Measurements from ENCODE around the gene AREL1.
"Not testable (repeated sequence)": the region's sequence is repeated elsewhere in the genome, so short reads cannot be mapped to it uniquely, and the experiment has no call there.

The AREL1 gene, protein sequence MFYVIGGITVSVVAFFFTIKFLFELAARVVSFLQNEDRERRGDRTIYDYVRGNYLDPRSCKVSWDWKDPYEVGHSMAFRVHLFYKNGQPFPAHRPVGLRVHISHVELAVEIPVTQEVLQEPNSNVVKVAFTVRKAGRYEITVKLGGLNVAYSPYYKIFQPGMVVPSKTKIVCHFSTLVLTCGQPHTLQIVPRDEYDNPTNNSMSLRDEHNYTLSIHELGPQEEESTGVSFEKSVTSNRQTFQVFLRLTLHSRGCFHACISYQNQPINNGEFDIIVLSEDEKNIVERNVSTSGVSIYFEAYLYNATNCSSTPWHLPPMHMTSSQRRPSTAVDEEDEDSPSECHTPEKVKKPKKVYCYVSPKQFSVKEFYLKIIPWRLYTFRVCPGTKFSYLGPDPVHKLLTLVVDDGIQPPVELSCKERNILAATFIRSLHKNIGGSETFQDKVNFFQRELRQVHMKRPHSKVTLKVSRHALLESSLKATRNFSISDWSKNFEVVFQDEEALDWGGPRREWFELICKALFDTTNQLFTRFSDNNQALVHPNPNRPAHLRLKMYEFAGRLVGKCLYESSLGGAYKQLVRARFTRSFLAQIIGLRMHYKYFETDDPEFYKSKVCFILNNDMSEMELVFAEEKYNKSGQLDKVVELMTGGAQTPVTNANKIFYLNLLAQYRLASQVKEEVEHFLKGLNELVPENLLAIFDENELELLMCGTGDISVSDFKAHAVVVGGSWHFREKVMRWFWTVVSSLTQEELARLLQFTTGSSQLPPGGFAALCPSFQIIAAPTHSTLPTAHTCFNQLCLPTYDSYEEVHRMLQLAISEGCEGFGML

DNA sequence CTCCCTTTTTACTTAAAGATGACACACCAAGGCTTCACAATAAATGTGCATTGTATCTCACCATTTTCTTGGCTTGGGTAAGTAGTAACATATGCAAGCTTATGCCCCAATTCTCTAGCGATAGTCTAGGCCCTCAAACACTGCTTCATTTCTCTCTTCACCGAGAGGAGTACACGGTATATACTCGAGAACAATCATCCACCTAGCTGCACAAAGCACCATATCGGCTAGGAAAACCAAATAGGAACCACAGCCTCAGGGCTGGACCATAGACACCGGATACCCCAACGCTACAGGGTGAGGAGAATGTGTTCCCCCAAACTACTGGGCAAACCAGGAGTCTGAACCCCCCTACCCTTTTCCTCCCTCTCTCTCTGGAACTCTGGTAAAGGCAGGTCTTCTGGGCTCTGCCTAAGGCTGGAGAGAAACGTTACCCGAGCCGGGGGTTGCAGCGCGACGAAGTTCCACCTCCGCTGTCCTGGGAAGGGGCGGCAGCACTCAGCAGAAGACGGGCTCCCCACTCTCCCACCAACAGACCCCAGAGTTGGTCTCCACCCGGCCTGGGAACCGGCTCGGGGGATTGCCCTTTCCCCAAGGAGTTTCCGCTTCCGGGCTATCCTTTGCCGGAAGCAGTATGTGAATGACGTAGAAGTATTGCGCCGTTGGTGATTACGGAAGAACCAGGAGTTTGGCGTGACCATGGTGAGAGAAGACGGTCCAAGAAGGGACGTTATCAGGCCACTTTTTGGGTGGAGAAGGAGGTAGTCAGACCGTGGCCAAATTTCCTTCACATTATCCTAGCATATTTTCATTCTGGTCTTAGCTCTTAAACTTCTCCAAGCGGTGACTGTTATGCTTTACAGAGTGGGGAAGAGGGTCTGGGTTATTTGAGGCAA, at the start of gene AREL1, which contains the start of gene FCF1:
Gene AREL1 (minus strand): TSS at position 582 of the 896 bp plus-strand sequence. CDS start 27,465 bp downstream, outside the sequence.
Gene FCF1 (plus strand): TSS at position 646 of the 896 bp plus-strand sequence. CDS start 54 bp downstream, at position 700.
- TF ChIP-seq ZFX (IDR thresholded peaks at IDR 0.05) = peak; percentile 24; the same call in 1 of the 2 replicates
- TF ChIP-seq, protein P1, sequence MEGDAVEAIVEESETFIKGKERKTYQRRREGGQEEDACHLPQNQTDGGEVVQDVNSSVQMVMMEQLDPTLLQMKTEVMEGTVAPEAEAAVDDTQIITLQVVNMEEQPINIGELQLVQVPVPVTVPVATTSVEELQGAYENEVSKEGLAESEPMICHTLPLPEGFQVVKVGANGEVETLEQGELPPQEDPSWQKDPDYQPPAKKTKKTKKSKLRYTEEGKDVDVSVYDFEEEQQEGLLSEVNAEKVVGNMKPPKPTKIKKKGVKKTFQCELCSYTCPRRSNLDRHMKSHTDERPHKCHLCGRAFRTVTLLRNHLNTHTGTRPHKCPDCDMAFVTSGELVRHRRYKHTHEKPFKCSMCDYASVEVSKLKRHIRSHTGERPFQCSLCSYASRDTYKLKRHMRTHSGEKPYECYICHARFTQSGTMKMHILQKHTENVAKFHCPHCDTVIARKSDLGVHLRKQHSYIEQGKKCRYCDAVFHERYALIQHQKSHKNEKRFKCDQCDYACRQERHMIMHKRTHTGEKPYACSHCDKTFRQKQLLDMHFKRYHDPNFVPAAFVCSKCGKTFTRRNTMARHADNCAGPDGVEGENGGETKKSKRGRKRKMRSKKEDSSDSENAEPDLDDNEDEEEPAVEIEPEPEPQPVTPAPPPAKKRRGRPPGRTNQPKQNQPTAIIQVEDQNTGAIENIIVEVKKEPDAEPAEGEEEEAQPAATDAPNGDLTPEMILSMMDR (conservative IDR thresholded peaks at IDR 0.05) = no peak
- peak within 1 kb of the TSS; percentile 79 for H3K27ac ChIP-seq

DNA sequence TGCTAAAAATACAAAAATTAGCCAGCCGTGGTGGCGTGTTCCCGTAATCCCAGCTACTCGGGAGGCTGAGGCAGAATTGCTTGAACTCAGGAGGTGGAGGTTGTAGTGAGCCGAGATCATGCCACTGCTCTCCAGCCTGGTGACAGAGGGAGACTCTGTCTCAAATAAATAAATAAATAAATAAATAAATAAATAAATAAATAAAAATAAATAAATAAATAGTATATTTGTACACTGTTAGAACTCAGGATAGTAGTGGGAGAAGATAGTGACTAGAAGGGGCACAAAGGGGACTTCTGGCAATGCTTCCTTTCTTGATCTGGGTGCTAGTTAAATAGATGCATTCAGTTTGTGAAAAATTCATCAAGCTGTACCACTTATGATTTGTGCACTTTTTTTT, 45.6 kb upstream of the AREL1 start:
- not testable (repeated sequence) for H3K27ac ChIP-seq

DNA sequence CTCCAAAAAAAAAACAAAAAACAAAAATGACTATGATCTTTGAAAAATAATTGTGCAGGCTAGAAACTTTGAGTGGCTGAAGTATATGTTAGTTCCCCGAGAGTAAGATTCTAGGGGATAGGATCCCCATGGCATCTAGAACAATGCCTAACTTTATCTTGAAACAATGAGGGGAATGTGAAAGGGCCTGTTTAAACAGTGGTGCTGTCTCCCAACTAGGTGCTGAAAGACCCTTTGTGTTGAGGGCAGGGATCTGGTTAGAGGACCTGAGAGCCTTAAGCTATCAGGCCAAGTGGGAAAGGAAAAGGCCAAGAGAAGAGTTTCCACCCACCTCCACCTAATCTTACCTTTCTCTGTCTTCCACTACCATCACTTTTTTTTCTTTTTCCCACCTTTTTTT, 43.4 kb upstream of the AREL1 start:
- no peak for TF ChIP-seq ZFX (IDR thresholded peaks at IDR 0.05)
- TF ChIP-seq, protein P1 (conservative IDR thresholded peaks at IDR 0.05) = no peak
- H3K27ac ChIP-seq = no peak overlapping the region

DNA sequence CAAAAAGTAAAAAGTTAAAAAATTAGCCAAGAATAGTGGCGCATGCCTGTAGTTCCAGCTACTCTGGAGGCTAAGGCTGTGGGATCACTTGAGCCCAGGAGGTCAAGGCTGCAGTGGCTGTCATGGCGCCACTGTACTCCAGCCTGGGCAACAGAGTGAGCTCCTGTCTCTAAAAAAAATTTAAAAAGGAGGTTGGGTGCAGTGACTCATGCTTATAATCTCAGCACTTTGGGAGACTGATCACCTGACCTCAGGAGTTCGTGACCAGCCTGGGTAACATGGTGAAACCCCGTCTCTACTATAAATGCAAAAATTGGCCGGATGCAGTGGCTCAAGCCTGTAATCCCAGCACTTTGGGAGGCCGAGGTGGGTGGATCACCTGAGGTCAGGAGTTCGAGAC, 42.0 kb upstream of the AREL1 start:
- TF ChIP-seq ZFX (IDR thresholded peaks at IDR 0.05) = no peak
- TF ChIP-seq, protein P1 (conservative IDR thresholded peaks at IDR 0.05) = no peak
- no peak overlapping the region for H3K27ac ChIP-seq

DNA sequence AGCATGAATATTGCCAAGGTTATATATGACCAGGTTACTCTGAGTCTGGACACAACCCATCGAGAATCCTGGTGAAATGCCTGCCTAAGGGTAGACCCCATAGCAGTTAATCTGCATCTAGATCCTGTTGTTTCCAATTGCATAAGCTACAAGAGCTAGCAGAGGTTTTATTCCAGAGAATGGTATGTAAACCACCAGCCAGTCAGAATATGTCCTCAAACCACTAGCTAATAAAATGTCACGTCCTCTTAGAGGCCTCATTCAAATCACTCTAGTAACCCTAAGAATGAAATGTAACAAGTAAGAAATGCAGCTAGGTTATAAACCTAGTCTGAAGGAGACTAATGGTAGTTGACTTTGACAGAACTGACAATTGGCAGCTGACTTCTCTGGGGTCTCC, 41.3 kb upstream of the AREL1 start:
- no peak overlapping the region for H3K27ac ChIP-seq
- TF ChIP-seq ZFX (IDR thresholded peaks at IDR 0.05) = no peak
- TF ChIP-seq, protein P1 (conservative IDR thresholded peaks at IDR 0.05) = no peak

DNA sequence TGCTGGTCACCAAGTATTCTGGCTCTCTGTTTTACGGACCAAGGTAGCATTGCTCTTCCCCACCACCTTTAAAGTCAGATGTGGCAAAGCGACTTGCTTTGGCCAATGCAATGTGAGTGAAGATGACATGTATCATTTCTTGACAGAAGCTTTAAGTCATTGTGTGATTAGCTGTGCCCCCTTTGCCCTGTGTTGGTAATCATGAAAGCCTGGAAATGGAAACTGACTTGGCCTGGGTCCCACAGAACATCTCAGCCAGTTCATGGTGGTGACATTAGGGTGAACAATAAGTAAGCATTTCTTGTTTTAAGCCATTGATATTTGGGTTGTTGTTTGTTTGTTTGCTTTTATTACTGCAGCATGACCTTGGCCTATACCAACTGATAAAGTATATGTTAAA, 34.4 kb upstream of the AREL1 start:
- H3K27ac ChIP-seq = no peak overlapping the region
- TF ChIP-seq ZFX (IDR thresholded peaks at IDR 0.05) = no peak
- TF ChIP-seq, protein P1 (conservative IDR thresholded peaks at IDR 0.05) = no peak

DNA sequence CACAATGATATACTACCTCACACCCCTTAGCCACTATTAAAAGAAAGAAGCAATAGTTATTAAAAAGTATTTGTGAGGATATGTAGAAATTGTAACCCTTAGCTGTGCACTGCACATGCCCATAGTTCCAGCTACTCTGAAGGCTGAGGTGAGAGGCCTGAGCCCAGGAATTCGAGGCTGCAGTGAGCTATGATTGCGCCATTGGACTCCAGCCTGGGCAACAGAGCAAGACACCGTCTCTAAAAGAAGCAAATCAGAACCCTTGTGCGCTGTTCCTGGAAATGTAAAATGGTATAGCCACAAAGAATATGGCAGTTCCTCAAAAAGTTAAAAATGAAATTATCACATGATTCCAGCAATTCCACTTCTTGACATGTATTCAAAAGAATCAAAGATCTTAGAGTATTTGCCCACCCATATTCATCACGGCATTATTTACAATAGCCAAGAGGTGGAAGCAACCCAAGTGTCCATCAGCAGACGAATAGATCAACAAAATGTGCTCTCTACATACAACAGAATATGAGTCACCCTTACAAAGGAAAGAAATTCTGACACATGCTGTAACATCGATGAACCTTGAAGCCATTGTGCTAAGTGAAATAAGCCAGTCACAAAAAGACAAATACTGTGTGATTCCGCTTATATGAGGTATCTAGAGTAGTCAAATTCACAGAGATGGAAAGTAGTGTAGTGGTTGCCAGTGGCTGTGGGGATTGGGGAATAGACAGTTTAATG, 26.6 kb upstream of the AREL1 start:
- no peak overlapping the region for H3K27ac ChIP-seq
- TF ChIP-seq ZFX (IDR thresholded peaks at IDR 0.05) = no peak
- TF ChIP-seq, protein P1 (conservative IDR thresholded peaks at IDR 0.05) = no peak

Measured in C4-2B (cell line).